WTC11 (cell line): ENCODE results near the gene PCDH9. TPM values are rescaled to one million over a fixed set of nuclear protein-coding genes. Genes with fewer than 3 reads are reported as not detected.

Source experiments
- ATAC-seq: fragments of 200-7000 bp; cut with Tn5 transposase; 2 replicates; pipeline ENCODE4 v1.10.0; 2021; ENCODE audit warnings: mild to moderate bottlenecking, moderate library complexity
- CTCF ChIA-PET: fragments of 300-600 bp; sonication (Branson Sonifier 250); formaldehyde crosslinking; loops from one replicate; lab custom pipeline; 2021; ENCODE audit warnings: antibody characterized with exemption; lab: Charles Lee
- POLR2A ChIA-PET: fragments of 350-600 bp; sonication (Branson Sonifier 250); formaldehyde crosslinking; loops from one replicate; lab custom pipeline; 2021; ENCODE audit warnings: antibody characterized with exemption; lab: Charles Lee
- DNase-seq: peaks from one replicate; pipeline ENCODE4 v3.0.0; 2021; ENCODE audit warnings: low spot score
- H3K27ac Mint-ChIP-seq: 2 replicates; pipeline ENCODE4 v1.8.0; 2021; ENCODE audit warnings: mixed read lengths
- H3K27me3 Mint-ChIP-seq: 2 replicates; pipeline ENCODE4 v1.8.0; 2021; ENCODE audit warnings: low read depth, mild to moderate bottlenecking, moderate library complexity, mixed read lengths
- H3K36me3 Mint-ChIP-seq: 2 replicates; pipeline ENCODE4 v1.8.0; 2021; ENCODE audit warnings: mixed read lengths
- H3K4me1 Mint-ChIP-seq: 2 replicates; pipeline ENCODE4 v1.8.0; 2022; ENCODE audit warnings: mixed read lengths
- H3K4me3 Mint-ChIP-seq: 2 replicates; pipeline ENCODE4 v1.8.0; 2021; ENCODE audit warnings: mild to moderate bottlenecking, moderate library complexity, mixed read lengths
- H3K9me3 Mint-ChIP-seq: 2 replicates; pipeline ENCODE4 v1.8.0; 2021; ENCODE audit warnings: mixed read lengths
- CBFB ChIP-seq: sonication (generic); formaldehyde crosslinking; IDR thresholded peaks from 2 replicates; pipeline ENCODE4 v1.8.1; 2022; ENCODE audit warnings: mild to moderate bottlenecking, low read depth, missing genetic modification reagents
- FOXJ3 ChIP-seq: sonication (generic); formaldehyde crosslinking; IDR thresholded peaks from 2 replicates; pipeline ENCODE4 v1.9.0; 2021; ENCODE audit warnings: missing genetic modification reagents, mild to moderate bottlenecking, borderline replicate concordance
- FOXK1 ChIP-seq: sonication (generic); formaldehyde crosslinking; IDR thresholded peaks from 2 replicates; pipeline ENCODE4 v1.8.0; 2022; ENCODE audit warnings: mild to moderate bottlenecking, moderate library complexity, missing genetic modification reagents
- GABPB1 ChIP-seq: sonication (generic); formaldehyde crosslinking; IDR thresholded peaks from 2 replicates; pipeline ENCODE4 v1.8.1; 2023; ENCODE audit warnings: mild to moderate bottlenecking, missing genetic modification reagents
- GTF2I ChIP-seq: fragments of 250-450 bp; sonication (Bioruptor Pico); conservative IDR thresholded peaks from 2 replicates; pipeline ENCODE4 v1.4.0; 2021; ENCODE audit warnings: mild to moderate bottlenecking
- KAT7 ChIP-seq: sonication (generic); formaldehyde crosslinking; IDR thresholded peaks from 2 replicates; pipeline ENCODE4 v1.8.1; 2023; ENCODE audit warnings: missing genetic modification reagents, mild to moderate bottlenecking, borderline replicate concordance
- NFYB ChIP-seq: sonication (generic); formaldehyde crosslinking; conservative IDR thresholded peaks from 2 replicates; pipeline ENCODE4 v1.8.0; 2022; ENCODE audit warnings: low read depth, missing genetic modification reagents
- NR1H2 ChIP-seq: sonication (generic); formaldehyde crosslinking; IDR thresholded peaks from 2 replicates; pipeline ENCODE4 v1.9.0; 2021; ENCODE audit warnings: mild to moderate bottlenecking, moderate library complexity, missing genetic modification reagents
- OVOL2 ChIP-seq: fragments of 250-450 bp; sonication (Bioruptor Pico); IDR thresholded peaks from 2 replicates; pipeline ENCODE4 v1.9.0; 2021; ENCODE audit warnings: mild to moderate bottlenecking, borderline replicate concordance
- RELA ChIP-seq: sonication (generic); formaldehyde crosslinking; IDR thresholded peaks from 2 replicates; pipeline ENCODE4 v1.8.1; 2022; ENCODE audit warnings: missing genetic modification reagents, mild to moderate bottlenecking, borderline replicate concordance
- SMAD3 ChIP-seq: sonication (generic); formaldehyde crosslinking; IDR thresholded peaks from 2 replicates; pipeline ENCODE4 v1.8.0; 2022; ENCODE audit warnings: missing genetic modification reagents, mild to moderate bottlenecking, borderline replicate concordance
- SOX15 ChIP-seq: fragments of 250-450 bp; sonication (Bioruptor Pico); IDR thresholded peaks from 2 replicates; pipeline ENCODE4 v1.9.0; 2021; ENCODE audit warnings: mild to moderate bottlenecking
- ZNF121 ChIP-seq: sonication (generic); formaldehyde crosslinking; IDR thresholded peaks from 2 replicates; pipeline ENCODE4 v1.8.0; 2023; ENCODE audit warnings: missing genetic modification reagents
- ZNF317 ChIP-seq: sonication (generic); formaldehyde crosslinking; IDR thresholded peaks from 2 replicates; pipeline ENCODE4 v1.8.1; 2023; ENCODE audit warnings: low read depth, mild to moderate bottlenecking, moderate library complexity, missing genetic modification reagents, borderline replicate concordance
- ZNF416 ChIP-seq: fragments of 250-450 bp; sonication (Bioruptor Pico); IDR thresholded peaks from 2 replicates; pipeline ENCODE4 v1.9.0; 2021; ENCODE audit warnings: mild to moderate bottlenecking, inconsistent platforms
- ZNF423 ChIP-seq: fragments of 250-450 bp; sonication (Bioruptor Pico); IDR thresholded peaks from 2 replicates; pipeline ENCODE4 v2.1.2; 2022; ENCODE audit warnings: mild to moderate bottlenecking, moderate library complexity
- total RNA-seq: library from RNA; stranded (reverse); gene quantifications from 3 replicates; pipeline ENCODE4 v1.2.3, GENCODE V29; 2021
- TF ChIP-seq, protein P1 (sequence below): sonication (generic); formaldehyde crosslinking; IDR thresholded peaks from 2 replicates; pipeline ENCODE4 v1.8.1; 2023; ENCODE audit warnings: mild to moderate bottlenecking, missing genetic modification reagents
- TF ChIP-seq, protein P2 (sequence below): sonication (generic); formaldehyde crosslinking; IDR thresholded peaks from 2 replicates; pipeline ENCODE4 v1.8.1; 2022; ENCODE audit warnings: mild to moderate bottlenecking, moderate library complexity, missing genetic modification reagents
- TF ChIP-seq, protein P3 (sequence below): sonication (generic); formaldehyde crosslinking; conservative IDR thresholded peaks from 2 replicates; pipeline ENCODE4 v1.8.1; 2022; ENCODE audit warnings: mild to moderate bottlenecking, missing genetic modification reagents
- TF ChIP-seq, protein P4 (sequence below): sonication (generic); formaldehyde crosslinking; IDR thresholded peaks from 2 replicates; pipeline ENCODE4 v1.8.1; 2022; ENCODE audit warnings: low read depth, mild to moderate bottlenecking, moderate library complexity, missing genetic modification reagents, borderline replicate concordance
- TF ChIP-seq, protein P5 (sequence below): sonication (generic); formaldehyde crosslinking; IDR thresholded peaks from 2 replicates; pipeline ENCODE4 v1.8.1; 2023; ENCODE audit warnings: mild to moderate bottlenecking, missing genetic modification reagents
- TF ChIP-seq, protein P6 (sequence below): fragments of 250-450 bp; sonication (Bioruptor Pico); IDR thresholded peaks from 2 replicates; pipeline ENCODE4 v1.8.0; 2021; ENCODE audit warnings: mild to moderate bottlenecking
- TF ChIP-seq, protein P7 (sequence below): fragments of 250-450 bp; sonication (Bioruptor Pico); IDR thresholded peaks from 2 replicates; pipeline ENCODE4 v1.9.0; 2021; ENCODE audit warnings: moderate library complexity, mild to moderate bottlenecking, inconsistent platforms, borderline replicate concordance
- TF ChIP-seq, protein P8 (sequence below): sonication (generic); formaldehyde crosslinking; IDR thresholded peaks from 2 replicates; pipeline ENCODE4 v1.8.0; 2023; ENCODE audit warnings: mild to moderate bottlenecking, missing genetic modification reagents

The PCDH9 gene
- total RNA-seq, 1 experiment from 2014 or later: 0.48 TPM

DNA sequence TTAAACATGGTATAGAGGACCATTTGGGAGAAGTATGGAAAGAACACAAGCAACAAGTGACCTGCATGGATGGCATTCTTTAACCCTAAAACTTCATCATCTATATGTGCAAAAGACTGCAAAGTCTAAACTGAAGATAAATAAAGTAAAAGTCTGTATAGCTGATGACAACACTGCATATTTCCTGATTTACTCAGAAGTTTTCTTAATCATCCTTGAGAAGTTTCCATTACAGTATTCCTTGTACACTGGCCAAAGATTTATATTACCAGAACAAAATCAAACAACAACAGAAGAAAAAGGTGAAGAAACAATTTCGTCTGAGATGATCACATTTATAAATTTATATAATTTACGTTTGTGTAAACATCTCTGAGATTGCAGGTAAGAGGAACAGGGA is 805.7 kb downstream of the PCDH9 start (continued):
- TF ChIP-seq OVOL2 (CRISPR knock-in tag): no peak
- TF ChIP-seq FOXK1: no peak
- TF ChIP-seq, protein P1, sequence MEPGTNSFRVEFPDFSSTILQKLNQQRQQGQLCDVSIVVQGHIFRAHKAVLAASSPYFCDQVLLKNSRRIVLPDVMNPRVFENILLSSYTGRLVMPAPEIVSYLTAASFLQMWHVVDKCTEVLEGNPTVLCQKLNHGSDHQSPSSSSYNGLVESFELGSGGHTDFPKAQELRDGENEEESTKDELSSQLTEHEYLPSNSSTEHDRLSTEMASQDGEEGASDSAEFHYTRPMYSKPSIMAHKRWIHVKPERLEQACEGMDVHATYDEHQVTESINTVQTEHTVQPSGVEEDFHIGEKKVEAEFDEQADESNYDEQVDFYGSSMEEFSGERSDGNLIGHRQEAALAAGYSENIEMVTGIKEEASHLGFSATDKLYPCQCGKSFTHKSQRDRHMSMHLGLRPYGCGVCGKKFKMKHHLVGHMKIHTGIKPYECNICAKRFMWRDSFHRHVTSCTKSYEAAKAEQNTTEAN: no peak
- no peak for TF ChIP-seq NR1H2 (CRISPR knock-in tag)
- TF ChIP-seq GABPB1 (CRISPR knock-in tag): no peak
- TF ChIP-seq, protein P2, sequence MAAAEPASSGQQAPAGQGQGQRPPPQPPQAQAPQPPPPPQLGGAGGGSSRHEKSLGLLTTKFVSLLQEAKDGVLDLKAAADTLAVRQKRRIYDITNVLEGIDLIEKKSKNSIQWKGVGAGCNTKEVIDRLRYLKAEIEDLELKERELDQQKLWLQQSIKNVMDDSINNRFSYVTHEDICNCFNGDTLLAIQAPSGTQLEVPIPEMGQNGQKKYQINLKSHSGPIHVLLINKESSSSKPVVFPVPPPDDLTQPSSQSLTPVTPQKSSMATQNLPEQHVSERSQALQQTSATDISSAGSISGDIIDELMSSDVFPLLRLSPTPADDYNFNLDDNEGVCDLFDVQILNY (CRISPR knock-in tag): no peak
- no peak for TF ChIP-seq GTF2I (CRISPR knock-in tag)
- no peak for TF ChIP-seq ZNF423 (CRISPR knock-in tag)
- TF ChIP-seq, protein P3, sequence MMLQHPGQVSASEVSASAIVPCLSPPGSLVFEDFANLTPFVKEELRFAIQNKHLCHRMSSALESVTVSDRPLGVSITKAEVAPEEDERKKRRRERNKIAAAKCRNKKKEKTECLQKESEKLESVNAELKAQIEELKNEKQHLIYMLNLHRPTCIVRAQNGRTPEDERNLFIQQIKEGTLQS (CRISPR knock-in tag): no peak

DNA sequence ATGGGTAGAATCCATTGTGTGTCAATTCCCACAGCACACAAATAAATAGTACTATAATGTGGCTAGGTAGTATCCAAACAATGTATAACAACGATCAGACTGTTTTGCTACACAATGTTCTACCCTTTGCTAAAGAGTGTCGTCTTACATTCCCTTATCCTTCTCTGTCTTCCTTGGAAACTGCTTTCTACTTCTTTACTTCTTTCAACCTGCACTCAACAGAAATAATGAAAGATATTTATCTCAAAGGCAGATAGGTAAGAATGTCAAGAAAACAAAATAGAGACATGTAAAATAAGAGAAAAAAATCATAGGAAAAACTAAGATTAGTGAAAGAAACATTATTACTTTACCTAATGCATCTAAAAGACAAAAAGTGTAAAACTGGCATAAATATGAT is 814.7 kb downstream of the PCDH9 start:
- peaks cover 21% of the 10 kb centered on the region for H3K36me3 Mint-ChIP-seq
- ATAC-seq (no peak), DNase-seq (no peak)
- no peak overlapping the region for H3K4me3 Mint-ChIP-seq
- peaks cover 24% of the 10 kb centered on the region for H3K9me3 Mint-ChIP-seq
- H3K27ac Mint-ChIP-seq: no peak overlapping the region
- CTCF ChIA-PET: no interaction called here
- peaks cover 5% of the 10 kb centered on the region; the same call in 1 of the 2 replicates for H3K4me1 Mint-ChIP-seq
- POLR2A ChIA-PET: no interaction called here
- TF ChIP-seq SOX15: no peak
- TF ChIP-seq ZNF416 (CRISPR knock-in tag): no peak
- no peak for TF ChIP-seq CBFB (CRISPR knock-in tag)
- TF ChIP-seq, protein P4, sequence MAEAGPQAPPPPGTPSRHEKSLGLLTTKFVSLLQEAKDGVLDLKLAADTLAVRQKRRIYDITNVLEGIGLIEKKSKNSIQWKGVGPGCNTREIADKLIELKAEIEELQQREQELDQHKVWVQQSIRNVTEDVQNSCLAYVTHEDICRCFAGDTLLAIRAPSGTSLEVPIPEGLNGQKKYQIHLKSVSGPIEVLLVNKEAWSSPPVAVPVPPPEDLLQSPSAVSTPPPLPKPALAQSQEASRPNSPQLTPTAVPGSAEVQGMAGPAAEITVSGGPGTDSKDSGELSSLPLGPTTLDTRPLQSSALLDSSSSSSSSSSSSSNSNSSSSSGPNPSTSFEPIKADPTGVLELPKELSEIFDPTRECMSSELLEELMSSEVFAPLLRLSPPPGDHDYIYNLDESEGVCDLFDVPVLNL (CRISPR knock-in tag): no peak
- no peak for TF ChIP-seq NFYB
- no peaks in the 10 kb centered on the region; the same call in 1 of the 2 replicates for H3K27me3 Mint-ChIP-seq

DNA sequence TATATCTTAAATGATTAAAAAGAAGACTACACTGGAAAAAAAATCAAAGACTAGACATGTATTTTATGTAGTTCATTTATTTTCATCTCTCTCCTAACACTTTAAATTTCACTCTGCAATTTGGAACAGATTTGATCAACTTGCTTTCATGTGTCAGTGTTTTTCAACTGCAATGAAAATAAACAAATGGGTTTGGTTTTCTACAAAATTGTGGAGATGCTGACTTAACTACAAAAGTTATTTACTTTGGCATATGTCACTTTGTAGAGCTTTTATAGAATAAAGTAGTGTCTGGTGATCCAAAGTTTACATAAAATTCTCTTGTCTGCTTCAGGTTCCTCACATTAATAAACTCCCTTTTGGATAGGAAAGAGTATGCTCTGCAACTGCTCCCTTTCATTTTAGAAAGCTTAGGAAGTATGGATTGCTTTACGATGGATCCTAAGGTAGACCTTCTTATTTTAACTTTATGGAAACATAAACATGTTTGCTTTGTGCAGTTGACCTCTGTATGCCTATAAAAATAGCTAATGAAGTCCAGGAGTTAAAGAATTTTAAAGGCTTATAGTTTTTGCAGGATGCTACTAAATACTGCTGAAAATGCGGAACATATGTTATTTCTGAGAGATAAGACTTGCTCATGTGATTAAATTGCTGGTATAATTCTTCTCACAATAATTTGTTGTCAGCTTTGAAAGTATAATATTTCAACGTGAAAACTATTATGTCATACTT is 815.9 kb downstream of the PCDH9 start:
- CTCF ChIA-PET: no interaction called here
- H3K27me3 Mint-ChIP-seq: no peaks in the 10 kb centered on the region; the same call in 1 of the 2 replicates
- H3K4me1 Mint-ChIP-seq: peaks cover 14% of the 10 kb centered on the region
- no peak overlapping the region for H3K4me3 Mint-ChIP-seq
- POLR2A ChIA-PET: no interaction called here
- ATAC-seq (no peak), DNase-seq (no peak)
- peaks cover 13% of the 10 kb centered on the region for H3K36me3 Mint-ChIP-seq
- no peak overlapping the region for H3K27ac Mint-ChIP-seq
- H3K9me3 Mint-ChIP-seq: peaks cover 17% of the 10 kb centered on the region
- TF ChIP-seq, protein P5, sequence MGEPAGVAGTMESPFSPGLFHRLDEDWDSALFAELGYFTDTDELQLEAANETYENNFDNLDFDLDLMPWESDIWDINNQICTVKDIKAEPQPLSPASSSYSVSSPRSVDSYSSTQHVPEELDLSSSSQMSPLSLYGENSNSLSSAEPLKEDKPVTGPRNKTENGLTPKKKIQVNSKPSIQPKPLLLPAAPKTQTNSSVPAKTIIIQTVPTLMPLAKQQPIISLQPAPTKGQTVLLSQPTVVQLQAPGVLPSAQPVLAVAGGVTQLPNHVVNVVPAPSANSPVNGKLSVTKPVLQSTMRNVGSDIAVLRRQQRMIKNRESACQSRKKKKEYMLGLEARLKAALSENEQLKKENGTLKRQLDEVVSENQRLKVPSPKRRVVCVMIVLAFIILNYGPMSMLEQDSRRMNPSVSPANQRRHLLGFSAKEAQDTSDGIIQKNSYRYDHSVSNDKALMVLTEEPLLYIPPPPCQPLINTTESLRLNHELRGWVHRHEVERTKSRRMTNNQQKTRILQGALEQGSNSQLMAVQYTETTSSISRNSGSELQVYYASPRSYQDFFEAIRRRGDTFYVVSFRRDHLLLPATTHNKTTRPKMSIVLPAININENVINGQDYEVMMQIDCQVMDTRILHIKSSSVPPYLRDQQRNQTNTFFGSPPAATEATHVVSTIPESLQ (CRISPR knock-in tag): no peak
- TF ChIP-seq SMAD3 (CRISPR knock-in tag) (no peak), NR1H2 (CRISPR knock-in tag) (no peak), FOXJ3 (CRISPR knock-in tag) (no peak), ZNF317 (CRISPR knock-in tag) (no peak), KAT7 (CRISPR knock-in tag) (no peak), ZNF121 (CRISPR knock-in tag) (no peak), RELA (no peak)
- TF ChIP-seq, protein P6, sequence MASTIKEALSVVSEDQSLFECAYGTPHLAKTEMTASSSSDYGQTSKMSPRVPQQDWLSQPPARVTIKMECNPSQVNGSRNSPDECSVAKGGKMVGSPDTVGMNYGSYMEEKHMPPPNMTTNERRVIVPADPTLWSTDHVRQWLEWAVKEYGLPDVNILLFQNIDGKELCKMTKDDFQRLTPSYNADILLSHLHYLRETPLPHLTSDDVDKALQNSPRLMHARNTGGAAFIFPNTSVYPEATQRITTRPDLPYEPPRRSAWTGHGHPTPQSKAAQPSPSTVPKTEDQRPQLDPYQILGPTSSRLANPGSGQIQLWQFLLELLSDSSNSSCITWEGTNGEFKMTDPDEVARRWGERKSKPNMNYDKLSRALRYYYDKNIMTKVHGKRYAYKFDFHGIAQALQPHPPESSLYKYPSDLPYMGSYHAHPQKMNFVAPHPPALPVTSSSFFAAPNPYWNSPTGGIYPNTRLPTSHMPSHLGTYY (CRISPR knock-in tag): no peak
- TF ChIP-seq, protein P7, sequence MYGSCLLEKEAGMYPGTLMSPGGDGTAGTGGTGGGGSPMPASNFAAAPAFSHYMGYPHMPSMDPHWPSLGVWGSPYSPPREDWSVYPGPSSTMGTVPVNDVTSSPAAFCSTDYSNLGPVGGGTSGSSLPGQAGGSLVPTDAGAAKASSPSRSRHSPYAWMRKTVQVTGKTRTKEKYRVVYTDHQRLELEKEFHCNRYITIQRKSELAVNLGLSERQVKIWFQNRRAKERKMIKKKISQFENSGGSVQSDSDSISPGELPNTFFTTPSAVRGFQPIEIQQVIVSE: no peak
- TF ChIP-seq, protein P8, sequence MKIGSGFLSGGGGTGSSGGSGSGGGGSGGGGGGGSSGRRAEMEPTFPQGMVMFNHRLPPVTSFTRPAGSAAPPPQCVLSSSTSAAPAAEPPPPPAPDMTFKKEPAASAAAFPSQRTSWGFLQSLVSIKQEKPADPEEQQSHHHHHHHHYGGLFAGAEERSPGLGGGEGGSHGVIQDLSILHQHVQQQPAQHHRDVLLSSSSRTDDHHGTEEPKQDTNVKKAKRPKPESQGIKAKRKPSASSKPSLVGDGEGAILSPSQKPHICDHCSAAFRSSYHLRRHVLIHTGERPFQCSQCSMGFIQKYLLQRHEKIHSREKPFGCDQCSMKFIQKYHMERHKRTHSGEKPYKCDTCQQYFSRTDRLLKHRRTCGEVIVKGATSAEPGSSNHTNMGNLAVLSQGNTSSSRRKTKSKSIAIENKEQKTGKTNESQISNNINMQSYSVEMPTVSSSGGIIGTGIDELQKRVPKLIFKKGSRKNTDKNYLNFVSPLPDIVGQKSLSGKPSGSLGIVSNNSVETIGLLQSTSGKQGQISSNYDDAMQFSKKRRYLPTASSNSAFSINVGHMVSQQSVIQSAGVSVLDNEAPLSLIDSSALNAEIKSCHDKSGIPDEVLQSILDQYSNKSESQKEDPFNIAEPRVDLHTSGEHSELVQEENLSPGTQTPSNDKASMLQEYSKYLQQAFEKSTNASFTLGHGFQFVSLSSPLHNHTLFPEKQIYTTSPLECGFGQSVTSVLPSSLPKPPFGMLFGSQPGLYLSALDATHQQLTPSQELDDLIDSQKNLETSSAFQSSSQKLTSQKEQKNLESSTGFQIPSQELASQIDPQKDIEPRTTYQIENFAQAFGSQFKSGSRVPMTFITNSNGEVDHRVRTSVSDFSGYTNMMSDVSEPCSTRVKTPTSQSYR (CRISPR knock-in tag): no peak
